ACHN (cell line): Measurements from ENCODE around the gene SLC2A11.

Experiments
- DNase-seq: peaks from one replicate; pipeline ENCODE4 v3.0.0-alpha.2; 2015
- in situ Hi-C: cut with HindIII; loops from 2 replicates; pipeline ENCODE4 v1.10.0; 2017; ENCODE audit warnings: low sequenced_read_pairs, low pct_ligation_motif_present, low pct_unique_long_range_greater_than_20kb

The SLC2A11 gene

DNA sequence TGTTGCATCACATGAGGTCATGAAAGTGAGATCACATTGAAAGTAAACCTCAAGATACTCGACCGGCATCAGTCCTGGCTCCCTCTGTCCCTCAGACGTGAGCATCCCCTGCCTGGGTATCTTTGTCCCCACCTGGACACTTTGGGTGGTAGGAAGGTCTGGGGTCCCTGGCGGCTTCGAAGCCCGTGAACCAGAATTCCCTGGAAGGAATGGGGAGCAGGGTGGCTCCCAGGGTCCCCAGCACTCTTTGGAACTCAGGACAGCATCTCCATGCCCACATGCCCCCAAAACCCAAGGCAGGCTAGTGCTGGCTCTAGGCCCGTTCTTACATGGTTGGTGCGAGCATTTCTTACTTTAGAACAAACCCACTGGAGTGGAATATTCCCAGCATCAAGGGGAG is 26.4 kb upstream of the SLC2A11 start:
- DNase-seq = no peak
- in situ Hi-C loops = no loop called here

DNA sequence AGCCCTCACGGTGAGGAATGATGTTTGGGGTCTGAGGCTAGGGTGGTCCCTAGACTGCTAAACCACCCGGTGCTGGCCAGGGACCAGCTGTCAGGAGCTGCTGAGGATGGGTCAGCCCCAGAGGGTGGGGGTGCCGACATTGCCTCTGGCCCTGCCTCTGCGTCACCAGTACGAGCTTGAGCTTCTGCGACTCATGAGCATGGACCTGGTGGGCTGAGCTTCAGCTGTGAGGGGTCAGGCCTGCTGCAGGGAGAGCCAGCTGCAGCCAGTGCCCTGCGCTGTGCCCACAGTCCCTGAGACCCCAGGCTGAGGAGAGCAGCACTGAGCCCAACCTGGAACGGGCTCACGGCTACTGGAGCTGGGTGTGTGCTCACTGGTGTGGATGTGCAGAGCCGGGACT is 25.9 kb upstream of the SLC2A11 start:
- DNase-seq = no peak
- in situ Hi-C loops = no loop called here

DNA sequence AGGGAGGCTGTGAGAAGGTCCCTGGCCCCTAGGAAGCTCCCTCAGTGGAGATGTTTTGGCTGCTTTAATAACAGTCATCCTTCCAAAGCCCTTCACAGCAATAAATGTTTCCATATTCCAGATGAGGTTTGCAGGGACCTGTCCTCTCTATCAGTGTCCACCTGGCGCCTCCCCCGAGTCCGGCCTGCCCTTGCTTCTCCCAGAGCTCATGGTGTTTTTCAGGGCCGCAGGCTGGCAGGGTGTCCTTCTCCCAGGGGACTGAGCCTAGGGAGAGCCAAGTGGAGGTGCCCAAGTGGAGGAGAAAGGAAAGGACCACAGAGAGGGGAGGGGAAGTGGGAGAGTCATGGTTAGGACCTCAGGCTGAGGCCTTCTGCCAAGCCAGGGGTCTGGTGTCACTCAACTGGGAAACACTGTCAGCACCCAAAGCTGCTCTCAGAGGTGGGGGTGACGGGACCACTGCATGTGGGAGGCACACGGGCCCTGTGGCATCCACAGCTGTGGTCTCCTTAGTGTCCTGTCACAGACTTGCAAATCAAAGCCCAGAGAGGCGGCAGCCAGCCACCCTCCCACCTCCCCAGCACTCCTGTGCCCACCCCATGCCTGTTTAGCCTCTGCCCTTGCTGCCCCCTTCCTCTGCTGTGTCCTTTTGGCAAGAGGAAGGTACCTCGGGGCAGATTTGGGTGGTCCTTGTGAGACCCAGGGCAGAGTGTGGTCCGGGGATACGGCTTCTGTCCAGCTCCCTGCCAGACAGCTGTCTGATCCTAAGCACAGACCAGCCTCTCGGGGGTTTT is 25.3 kb upstream of the SLC2A11 start:
- in situ Hi-C loops = no loop called here
- no peak for DNase-seq

DNA sequence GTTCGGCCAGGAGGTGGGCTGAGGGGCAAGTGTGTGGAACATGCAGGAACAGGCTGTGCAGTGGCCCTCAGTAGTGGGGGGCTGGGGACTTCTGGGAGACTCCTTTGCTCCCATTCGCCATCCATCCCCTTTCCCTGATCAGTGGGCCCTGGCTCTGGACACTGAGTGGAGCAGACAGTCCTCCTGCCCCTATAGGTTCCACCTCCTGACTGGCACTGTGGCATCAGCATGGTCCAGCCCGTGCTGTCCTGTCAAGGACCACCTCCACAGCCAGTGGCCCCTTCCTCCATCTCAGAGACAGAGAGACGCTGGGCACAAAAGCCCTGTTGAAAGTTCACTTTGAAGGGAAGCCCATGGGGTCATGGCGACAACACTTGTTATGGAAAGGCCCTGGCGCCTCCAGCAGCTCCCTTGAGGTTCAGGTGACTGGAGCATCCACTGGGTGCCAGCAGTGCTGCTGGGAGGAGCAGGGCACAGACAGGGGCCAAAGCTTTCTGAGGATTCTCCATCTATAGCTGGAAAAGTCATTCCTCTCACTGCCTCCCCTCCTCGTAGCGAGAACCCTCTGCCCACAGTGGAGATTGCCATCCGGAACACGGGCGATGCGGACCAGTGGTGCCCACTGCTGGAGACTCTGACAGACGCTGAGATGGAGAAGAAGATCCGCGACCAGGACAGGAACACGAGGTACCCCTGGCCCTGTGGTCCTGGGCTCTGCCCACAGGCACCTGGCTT is 24.5 kb upstream of the SLC2A11 start:
- DNase-seq = no peak
- in situ Hi-C loops = no loop called here

DNA sequence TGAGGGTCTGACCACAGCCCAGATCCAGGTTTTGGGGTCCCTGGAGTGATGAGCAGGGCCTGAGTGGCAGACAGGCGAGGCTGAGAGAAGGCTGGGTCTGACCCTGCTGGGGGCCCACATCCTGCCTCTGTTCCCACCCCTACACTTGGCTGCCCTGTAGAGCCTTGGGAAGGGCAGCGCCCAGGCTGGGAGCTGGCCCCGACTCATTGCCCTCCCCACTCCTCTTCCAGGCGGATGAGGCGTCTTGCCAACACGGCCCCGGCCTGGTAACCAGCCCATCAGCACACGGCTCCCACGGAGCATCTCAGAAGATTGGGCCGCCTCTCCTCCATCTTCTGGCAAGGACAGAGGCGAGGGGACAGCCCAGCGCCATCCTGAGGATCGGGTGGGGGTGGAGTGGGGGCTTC is 23.8 kb upstream of the SLC2A11 start:
- DNase-seq = no peak
- in situ Hi-C loops = no loop called here

DNA sequence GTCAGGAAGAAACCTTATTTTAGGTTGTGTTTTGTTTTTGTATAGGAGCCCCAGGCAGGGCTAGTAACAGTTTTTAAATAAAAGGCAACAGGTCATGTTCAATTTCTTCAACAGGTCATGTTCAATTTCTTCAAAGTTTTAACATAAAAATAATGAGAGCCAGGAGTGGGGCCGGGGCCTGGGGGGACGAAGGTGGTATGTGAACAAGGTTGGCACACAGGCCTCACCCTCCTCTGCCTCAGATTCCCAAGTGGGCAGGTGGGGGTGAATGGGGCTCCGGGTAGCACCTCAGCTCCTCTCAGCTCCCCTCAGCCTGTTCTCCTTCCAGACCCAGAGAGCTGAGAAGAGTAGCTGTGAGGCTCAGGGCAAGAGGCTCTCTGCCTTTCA is 23.3 kb upstream of the SLC2A11 start:
- in situ Hi-C loops = no loop called here

DNA sequence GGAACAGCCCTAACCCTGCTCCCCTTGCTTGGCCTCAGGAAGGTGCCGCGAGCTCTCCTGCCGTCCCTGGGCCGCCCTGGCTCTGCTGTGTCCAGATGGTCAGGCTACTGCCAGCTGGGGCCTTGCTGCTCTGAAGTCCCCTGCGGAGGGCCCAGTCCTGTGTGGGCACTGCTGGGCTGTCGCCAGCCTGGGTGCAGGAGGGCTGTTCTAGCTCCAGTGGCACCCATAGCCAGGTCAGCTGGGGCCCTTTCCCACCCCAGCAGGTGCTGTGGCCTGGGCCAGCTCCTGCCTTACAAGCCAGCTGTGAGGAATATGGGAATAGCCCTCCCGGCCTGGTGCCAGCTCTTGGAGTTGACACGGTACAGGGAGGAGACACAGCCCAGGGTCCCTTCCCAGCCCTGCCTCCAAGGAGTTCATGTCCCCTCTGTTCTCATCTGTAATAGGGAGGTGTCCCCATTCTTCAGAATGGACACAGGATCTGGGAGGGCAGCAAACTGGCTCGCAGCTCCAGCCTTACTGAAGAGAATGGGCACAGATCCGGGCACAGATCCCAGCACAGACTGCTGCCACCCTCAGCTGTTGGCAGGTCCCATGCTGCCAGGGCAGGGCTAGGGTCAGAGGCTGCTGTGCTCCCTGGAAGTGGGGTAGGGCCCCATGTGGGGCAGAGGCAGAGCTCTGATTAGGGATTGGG is 22.7 kb upstream of the SLC2A11 start:
- in situ Hi-C loops = no loop called here
- no peak for DNase-seq

More for the DNA sequence above, 23.3 kb upstream of the SLC2A11 start:
- no peak for DNase-seq

DNA sequence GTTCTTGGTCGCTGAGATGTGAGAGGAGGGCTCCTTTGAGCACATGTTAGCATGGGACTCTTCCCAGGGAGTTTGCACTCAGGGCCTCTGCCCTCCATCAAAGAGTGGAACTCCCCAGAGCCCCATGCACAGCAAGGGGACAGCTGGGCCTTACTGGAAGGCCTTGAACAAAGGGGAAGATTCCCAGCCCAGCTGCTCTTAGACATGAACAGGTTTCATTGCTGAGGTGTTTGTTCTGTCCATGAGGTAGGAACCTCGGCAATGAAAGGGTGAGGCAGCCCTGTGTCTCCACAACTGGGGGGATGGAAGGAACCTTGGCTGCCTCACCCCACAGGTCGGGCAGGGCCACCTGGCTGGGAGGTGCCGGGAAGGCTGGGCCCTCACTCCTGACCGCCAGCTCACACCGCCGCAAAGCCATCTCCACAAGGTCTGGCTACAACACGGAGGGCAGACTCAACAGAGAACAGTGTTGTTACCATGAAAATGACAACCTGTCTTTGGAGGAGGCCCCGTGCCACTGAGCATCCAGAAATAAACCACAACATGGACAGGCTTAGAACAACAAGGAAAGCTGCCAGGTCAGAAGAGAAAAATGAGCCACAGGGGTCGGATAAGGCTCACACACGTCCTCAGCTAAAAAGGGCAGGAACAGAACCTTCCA is 22.1 kb upstream of the SLC2A11 start:
- in situ Hi-C loops = no loop called here
- no peak for DNase-seq

DNA sequence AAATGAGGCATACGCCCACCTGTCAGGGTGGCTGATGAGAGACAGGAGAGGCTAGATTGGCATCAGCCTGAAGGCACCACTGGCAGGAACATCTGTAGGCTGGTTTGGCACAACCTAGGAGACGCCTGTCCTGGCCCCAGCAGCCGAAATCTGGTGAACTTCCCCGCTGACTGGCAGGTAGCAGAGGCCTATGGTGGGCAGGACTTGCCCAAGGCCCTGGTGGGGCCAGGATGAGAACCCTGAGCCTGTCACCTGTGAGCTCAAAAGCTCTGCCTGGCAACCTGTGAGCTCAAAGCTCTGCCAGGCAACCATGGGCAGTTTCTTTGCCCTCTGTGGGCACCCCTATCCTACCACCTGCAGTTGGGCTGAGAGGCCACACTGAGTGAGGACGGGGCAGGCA is 21.4 kb upstream of the SLC2A11 start:
- DNase-seq = no peak
- in situ Hi-C loops = no loop called here

DNA sequence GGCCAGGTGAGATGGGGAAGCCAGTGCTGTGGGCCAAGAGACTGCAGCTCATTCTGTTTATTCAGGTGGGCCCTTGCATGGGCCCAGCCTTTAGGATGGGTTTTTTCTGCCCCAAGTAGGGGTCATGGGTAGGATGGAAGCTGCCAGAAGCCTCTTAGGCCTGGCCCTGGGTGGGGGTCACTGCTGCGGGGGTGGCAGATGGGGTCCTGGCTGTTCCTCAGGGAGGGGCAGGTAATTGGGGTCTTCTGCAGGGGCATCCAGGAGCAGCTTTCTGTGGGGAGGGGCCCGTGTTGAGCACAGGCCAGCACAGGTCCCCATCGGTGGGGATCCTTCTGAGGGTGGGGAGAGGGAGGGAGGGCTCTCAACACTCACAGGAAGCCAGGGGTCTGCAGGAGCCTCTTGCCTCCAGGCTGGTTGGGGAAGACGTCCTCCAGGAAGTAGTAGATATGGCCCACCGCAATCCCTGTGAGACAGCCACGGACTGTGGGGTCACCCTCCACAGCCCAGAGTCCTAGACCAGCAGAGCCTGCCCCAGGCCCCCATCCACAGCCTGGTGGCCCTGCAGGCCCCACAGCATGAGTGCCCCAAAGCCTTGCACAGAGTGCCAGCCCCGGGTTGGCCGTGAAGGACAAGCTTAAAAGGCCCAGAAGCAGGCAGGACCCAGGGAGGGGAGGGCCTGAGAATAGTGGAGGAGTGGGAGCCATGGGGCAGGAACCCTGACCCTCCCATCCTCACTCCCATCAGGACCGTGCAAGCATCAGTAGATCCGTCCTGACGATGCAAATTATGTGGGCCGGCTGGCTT is 20.8 kb upstream of the SLC2A11 start:
- no peak for DNase-seq
- in situ Hi-C loops = no loop called here

DNA sequence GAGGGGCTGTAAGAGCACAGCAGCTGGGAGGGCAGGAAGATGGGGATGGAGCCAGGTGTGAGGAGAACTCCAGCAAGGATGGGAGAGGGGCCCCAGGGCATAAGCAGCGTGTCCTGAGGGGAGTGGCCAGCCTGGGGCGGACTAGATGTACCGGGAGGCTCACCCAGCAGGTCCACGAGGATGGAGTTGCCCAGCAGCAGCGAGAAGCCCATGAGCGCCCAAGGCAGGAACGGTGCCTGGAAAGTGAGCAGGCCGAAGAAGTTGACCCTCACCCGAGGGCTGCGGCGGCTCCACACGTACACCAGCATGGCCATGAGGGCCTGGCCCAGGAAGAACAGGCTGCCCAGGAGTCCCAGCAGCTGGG is 20.2 kb upstream of the SLC2A11 start:
- in situ Hi-C loops = no loop called here
- no peak for DNase-seq

DNA sequence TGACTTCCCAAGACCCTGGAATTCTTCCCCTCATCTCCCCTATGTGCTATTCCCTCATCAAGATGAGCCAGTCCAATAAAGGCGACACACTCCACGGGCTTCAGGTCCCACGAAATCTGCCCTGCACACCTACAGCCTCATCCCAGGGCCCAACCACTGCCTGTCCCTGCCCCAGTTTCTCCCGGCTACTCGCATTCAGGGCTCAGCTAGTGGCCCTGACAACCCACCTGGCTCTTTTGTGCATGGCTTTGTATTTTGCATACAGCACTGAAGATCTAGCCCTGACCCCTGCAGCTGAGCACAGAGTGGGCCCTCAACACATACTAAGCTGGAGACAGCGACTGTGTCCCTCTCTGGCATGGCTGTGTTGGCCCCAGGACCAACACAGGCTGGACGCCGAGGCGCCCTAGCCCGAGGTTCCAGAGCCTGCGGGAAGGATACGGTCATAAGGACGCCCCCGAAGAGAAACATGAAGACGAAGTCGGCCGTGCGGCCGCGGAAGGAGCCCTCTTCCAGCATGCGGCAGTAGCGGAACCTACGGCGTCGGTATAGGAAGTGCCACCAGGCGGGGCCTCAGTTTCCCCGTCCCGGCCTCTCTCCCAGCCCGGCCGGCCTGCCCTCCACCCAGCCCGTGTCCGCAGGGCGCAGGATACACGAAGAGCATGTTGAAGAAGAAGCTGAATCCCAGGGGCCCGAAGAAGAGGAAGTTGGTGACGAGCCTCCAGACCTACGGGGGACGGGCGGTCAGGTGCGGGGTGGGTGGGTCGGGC is 19.6 kb upstream of the SLC2A11 start:
- no peak for DNase-seq
- in situ Hi-C loops = no loop called here

DNA sequence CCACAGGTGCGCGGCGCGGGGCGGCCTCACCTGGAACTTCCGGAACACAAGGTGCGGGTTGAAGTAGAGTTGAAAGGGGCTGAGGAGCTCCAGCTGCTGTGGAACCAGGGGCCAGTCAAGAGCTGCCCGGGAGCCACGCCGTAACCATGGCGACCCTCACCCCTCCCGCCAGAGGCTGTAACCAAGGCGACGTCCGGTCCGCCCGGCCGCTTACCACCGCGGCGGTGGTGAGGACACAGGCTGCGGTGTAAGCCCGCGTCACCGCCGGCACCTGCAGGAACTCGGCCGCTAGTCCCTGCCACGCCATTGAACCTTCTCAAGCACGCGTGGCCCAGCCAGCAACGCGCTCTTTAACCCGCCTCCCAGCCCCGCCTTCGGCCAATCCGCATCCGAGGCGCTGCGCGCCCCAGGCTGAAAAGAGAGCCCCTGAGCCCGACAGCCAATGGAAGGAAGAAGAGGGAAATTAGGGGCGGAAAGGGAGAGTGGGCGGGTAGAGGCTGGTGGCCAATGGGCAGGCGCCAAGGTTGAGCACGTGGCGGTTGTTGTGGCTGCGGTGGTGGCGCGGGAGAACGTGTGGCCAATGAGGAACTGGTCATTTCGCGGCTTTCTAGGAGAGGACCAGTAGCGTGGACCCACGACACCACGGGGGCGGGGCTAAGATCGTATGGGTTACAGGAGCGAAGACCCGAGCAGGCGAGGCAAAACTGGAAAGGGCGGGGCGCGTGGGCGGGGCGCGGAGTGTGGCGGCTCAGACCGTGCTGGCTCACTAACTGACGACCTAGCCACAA is 18.8 kb upstream of the SLC2A11 start, which contains the start of gene DERL3:
Gene DERL3 (minus strand): TSS at position 326 of the 788 bp plus-strand sequence. CDS start 19 bp downstream, at position 307.
- in situ Hi-C loops = no loop called here
- peak; percentile 95 for DNase-seq

DNA sequence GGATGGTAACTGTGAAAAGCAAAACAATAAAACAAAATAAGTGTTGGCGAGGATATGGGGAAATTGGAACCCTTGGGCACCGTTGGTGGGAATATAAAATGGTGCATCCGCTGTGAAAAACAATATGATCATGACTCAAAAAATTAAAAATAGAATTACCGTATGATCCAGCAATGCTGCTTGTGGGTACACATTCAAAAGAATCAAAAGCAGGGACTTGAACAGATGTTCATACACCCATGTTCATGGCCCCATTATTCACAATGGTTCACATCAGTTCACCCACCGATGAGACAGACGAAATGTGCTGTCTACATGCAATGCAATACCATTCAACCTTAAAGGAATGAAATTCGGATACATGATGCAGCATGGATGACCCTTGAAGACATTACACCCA is 17.6 kb upstream of the SLC2A11 start:
- in situ Hi-C loops = no loop called here

DNA sequence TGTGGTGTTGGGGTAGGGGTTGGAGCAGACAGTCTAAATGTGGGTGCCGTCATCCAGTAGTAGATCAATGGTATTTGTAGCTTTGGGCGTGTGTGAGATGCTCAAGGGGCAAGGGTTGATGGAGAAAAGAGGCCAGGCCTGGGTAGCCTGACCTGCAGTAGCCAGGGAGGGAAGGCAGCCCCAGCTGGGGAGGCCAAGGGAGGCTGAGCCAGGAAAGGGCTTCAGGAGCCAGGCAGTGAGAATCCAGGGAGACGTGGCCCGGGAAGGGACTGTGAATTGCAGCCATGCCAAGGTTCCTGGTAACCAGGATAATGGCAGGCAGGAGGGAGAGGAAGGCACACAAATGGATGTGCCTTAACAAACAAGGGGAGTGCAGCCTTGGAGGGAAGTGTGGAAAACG is 16.4 kb upstream of the SLC2A11 start:
- in situ Hi-C loops = no loop called here
- no peak for DNase-seq

More for the DNA sequence above, 17.6 kb upstream of the SLC2A11 start:
- no peak for DNase-seq

DNA sequence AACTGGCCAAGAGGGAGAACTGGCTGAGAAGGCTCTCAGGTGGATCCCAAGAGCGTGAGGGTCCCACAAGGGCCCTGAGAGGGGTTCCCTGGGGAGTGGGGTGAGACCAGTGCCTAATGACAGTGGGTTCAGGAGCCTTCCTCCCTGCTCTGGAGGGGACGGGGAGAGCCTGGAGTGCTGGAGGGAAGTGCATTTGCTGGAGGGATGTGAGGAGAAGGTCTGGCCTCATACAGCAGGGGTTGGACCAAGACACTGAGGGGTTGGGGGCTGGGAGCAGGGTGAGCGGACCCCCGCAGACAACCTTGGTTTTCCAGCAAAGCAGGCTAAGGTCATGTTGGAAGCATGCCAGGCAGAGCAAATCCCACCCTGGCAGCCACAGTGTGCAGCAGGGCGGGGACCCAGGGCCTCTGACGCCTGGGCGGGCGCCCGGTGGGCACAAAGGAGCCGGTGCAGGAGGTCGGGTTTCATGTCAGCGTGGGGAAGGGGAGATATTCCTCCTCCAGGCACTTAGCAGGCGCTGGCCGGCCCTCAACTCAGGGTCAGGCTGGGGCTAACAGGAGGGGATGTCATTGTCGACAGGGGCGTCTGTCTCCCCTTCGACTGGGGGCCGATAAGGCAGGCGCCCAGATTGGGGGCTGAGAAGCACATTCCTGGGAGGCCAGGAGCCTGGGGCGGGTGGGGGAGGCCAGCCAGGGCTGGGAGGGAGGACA is 15.8 kb upstream of the SLC2A11 start:
- in situ Hi-C loops = no loop called here

More for the DNA sequence above, 15.8 kb upstream of the SLC2A11 start:
- DNase-seq = no peak
